Measurements from ENCODE around the gene COL19A1.

Gene COL19A1

GRCh38 chr6:69875715-69876114, 9.4 kb downstream of the COL19A1 start:
- Histone ChIP-seq H3K9ac (ENCODE audit: low read depth, low read length, poor library complexity, severe bottlenecking) (no peak overlapping the region), H4K20me1 (ENCODE audit: insufficient read depth, low read length, poor library complexity, severe bottlenecking) (no peaks in the 10 kb centered on the region), H3F3A (ENCODE audit: low read depth) (no peaks in the 10 kb centered on the region), H3K9me3 (ENCODE audit: insufficient read depth, low read depth, low read length) (no peaks in the 10 kb centered on the region), H3K79me2 (ENCODE audit: insufficient read depth, low read length) (no peaks in the 10 kb centered on the region), H2AFZ (ENCODE audit: low read length) (no peak overlapping the region), H3K4me2 (ENCODE audit: low read depth, low read length, poor library complexity, severe bottlenecking) (no peak overlapping the region), H3K27me3 (ENCODE audit: insufficient read depth, low read length, poor library complexity, severe bottlenecking) (no peaks in the 10 kb centered on the region), H3K4me3 (ENCODE audit: low read length, poor library complexity, severe bottlenecking) (no peak overlapping the region), H3K9me2 (replicated peaks; ENCODE audit: low read depth, low read length) (no peaks in the 10 kb centered on the region), H3K36me3 (ENCODE audit: insufficient read depth, low read length) (no peaks in the 10 kb centered on the region), H3K4me1 (ENCODE audit: insufficient read depth, low read length, poor library complexity, severe bottlenecking) (no peaks in the 10 kb centered on the region)
- TF ChIP-seq CTCF (conservative IDR thresholded peaks at IDR 0.05; ENCODE audit: low read length) (no peak), EZH2phosphoT487 (IDR thresholded peaks at IDR 0.05; ENCODE audit: borderline replicate concordance) (no peak)

DNA sequence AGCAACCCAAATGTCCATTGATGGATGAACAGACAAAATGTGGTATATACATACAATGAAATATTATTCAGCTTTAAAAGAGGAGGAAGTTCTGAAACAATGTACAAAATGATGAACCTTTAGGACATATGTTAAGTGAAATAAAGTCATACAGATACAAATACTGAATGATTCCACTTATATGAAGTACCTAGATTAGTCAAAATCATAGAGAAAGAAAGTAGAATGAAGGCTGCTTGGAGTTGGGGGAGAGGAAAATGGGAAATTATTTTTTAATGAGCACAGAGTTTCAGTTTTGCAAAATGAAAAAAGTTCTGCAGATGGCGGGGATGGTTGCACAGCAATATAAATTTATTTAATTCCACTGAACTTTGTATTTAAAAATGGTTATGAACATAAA, 12.4 kb downstream of the COL19A1 start:
- no peak overlapping the region for H3K4me3 ChIP-seq (ENCODE audit: low read length, poor library complexity, severe bottlenecking)
- no peak for TF ChIP-seq CTCF (conservative IDR thresholded peaks at IDR 0.05; ENCODE audit: low read length)
- no peak for TF ChIP-seq EZH2phosphoT487 (IDR thresholded peaks at IDR 0.05; ENCODE audit: borderline replicate concordance)
- no peaks in the 10 kb centered on the region for H3K9me3 ChIP-seq (ENCODE audit: insufficient read depth, low read depth, low read length)
- H3K79me2 ChIP-seq (ENCODE audit: insufficient read depth, low read length): no peaks in the 10 kb centered on the region
- H3K27me3 ChIP-seq (ENCODE audit: insufficient read depth, low read length, poor library complexity, severe bottlenecking): no peaks in the 10 kb centered on the region
- H3K9ac ChIP-seq (ENCODE audit: low read depth, low read length, poor library complexity, severe bottlenecking): no peak overlapping the region
- no peaks in the 10 kb centered on the region for H3F3A ChIP-seq (ENCODE audit: low read depth)
- H3K36me3 ChIP-seq (ENCODE audit: insufficient read depth, low read length): no peaks in the 10 kb centered on the region
- no peaks in the 10 kb centered on the region for H3K9me2 ChIP-seq (replicated peaks; ENCODE audit: low read depth, low read length)
- no peak overlapping the region for H3K4me2 ChIP-seq (ENCODE audit: low read depth, low read length, poor library complexity, severe bottlenecking)
- H4K20me1 ChIP-seq (ENCODE audit: insufficient read depth, low read length, poor library complexity, severe bottlenecking): no peaks in the 10 kb centered on the region
- H2AFZ ChIP-seq (ENCODE audit: low read length): no peak overlapping the region
- no peaks in the 10 kb centered on the region for H3K4me1 ChIP-seq (ENCODE audit: insufficient read depth, low read length, poor library complexity, severe bottlenecking)

- Histone ChIP-seq H3K4me2 (ENCODE audit: low read depth, low read length, poor library complexity, severe bottlenecking) (no peak overlapping the region), H3K9me2 (replicated peaks; ENCODE audit: low read depth, low read length) (no peaks in the 10 kb centered on the region), H3K4me3 (ENCODE audit: low read length, poor library complexity, severe bottlenecking) (no peak overlapping the region), H3K4me1 (ENCODE audit: insufficient read depth, low read length, poor library complexity, severe bottlenecking) (no peaks in the 10 kb centered on the region), H3K27me3 (ENCODE audit: insufficient read depth, low read length, poor library complexity, severe bottlenecking) (no peaks in the 10 kb centered on the region), H2AFZ (ENCODE audit: low read length) (no peak overlapping the region), H3K36me3 (ENCODE audit: insufficient read depth, low read length) (no peaks in the 10 kb centered on the region), H4K20me1 (ENCODE audit: insufficient read depth, low read length, poor library complexity, severe bottlenecking) (no peaks in the 10 kb centered on the region), H3K79me2 (ENCODE audit: insufficient read depth, low read length) (no peaks in the 10 kb centered on the region), H3K9ac (ENCODE audit: low read depth, low read length, poor library complexity, severe bottlenecking) (no peak overlapping the region), H3F3A (ENCODE audit: low read depth) (no peaks in the 10 kb centered on the region), H3K9me3 (ENCODE audit: insufficient read depth, low read depth, low read length) (no peaks in the 10 kb centered on the region)
- TF ChIP-seq EZH2phosphoT487 (IDR thresholded peaks at IDR 0.05; ENCODE audit: borderline replicate concordance) (no peak), CTCF (conservative IDR thresholded peaks at IDR 0.05; ENCODE audit: low read length) (no peak)
Observed at GRCh38 chr6:69880601-69881000, 14.2 kb downstream of the COL19A1 start.

All from Loucy (cell line).